Karpas-422 (cell line): Measurements from ENCODE around the gene ZNFX1. TPM values are rescaled to one million over a fixed set of nuclear protein-coding genes. Genes with fewer than 3 reads are reported as not detected.
"Not testable (repeated sequence)": the region's sequence is repeated elsewhere in the genome, so short reads cannot be mapped to it uniquely, and the experiment has no call there.

Source experiments
- DNase-seq: peaks from one replicate; pipeline ENCODE4 v3.0.0-alpha.2; 2015
- H2AFZ ChIP-seq: fragments of 200-600 bp; sonication (generic); 2 replicates; pipeline ENCODE4 v1.6.1; 2014; ENCODE audit warnings: antibody characterized with exemption, low read length, mixed read lengths
- H3K27ac ChIP-seq: fragments of 200-600 bp; sonication (generic); 2 replicates; pipeline ENCODE4 v1.5.1; 2014; ENCODE audit warnings: mild to moderate bottlenecking, low read length, moderate library complexity
- H3K27me3 ChIP-seq: fragments of 200-600 bp; sonication (generic); 2 replicates; pipeline ENCODE4 v1.6.1; 2014; ENCODE audit warnings: low read length, mixed read lengths
- H3K36me3 ChIP-seq: fragments of 200-600 bp; sonication (generic); 2 replicates; pipeline ENCODE4 v1.6.1; 2014; ENCODE audit warnings: low read length, mixed read lengths; ENCODE audit not compliant: insufficient read depth
- H3K4me1 ChIP-seq: fragments of 200-600 bp; sonication (generic); 2 replicates; pipeline ENCODE4 v1.6.1; 2014; ENCODE audit warnings: mild to moderate bottlenecking, low read length, mixed read lengths
- H3K4me2 ChIP-seq: fragments of 200-600 bp; sonication (generic); 2 replicates; pipeline ENCODE4 v1.6.1; 2014; ENCODE audit warnings: low read length, low read depth, mild to moderate bottlenecking; ENCODE audit not compliant: poor library complexity, severe bottlenecking
- H3K4me3 ChIP-seq: fragments of 200-600 bp; sonication (generic); 2 replicates; pipeline ENCODE4 v1.5.1; 2014; ENCODE audit warnings: mild to moderate bottlenecking, antibody characterized with exemption, low read length, mixed read lengths
- H3K79me2 ChIP-seq: fragments of 200-600 bp; sonication (generic); 2 replicates; pipeline ENCODE4 v1.6.1; 2014; ENCODE audit warnings: mild to moderate bottlenecking, low read length, mixed read lengths
- H3K9ac ChIP-seq: fragments of 200-600 bp; sonication (generic); 2 replicates; pipeline ENCODE4 v1.6.0; 2014; ENCODE audit warnings: low read length
- H3K9me2 ChIP-seq: fragments of 200-600 bp; sonication (generic), shearing (Covaris generic); replicated peaks from 2 replicates; pipeline ENCODE4 v1.6.0; 2014; ENCODE audit warnings: mild to moderate bottlenecking, low read length, moderate library complexity; ENCODE audit not compliant: insufficient read depth
- H3K9me3 ChIP-seq: fragments of 300-700, 200-600 bp; sonication (generic); 2 replicates; pipeline ENCODE4 v1.6.1; 2014; ENCODE audit warnings: low read length, mixed read lengths
- H4K20me1 ChIP-seq: fragments of 200-600 bp; sonication (generic); 2 replicates; pipeline ENCODE4 v1.6.1; 2014; ENCODE audit warnings: mild to moderate bottlenecking, antibody characterized with exemption, low read length, low read depth; ENCODE audit not compliant: insufficient read depth
- total RNA-seq: library from RNA; depleted of rRNA; stranded (reverse); fragments of >200 nt; shearing (Covaris generic); gene quantifications from 2 replicates; pipeline ENCODE4 v1.2.3, GENCODE V29; 2014; ENCODE audit warnings: low replicate concordance

The ZNFX1 gene
- total RNA-seq, 1 experiment from 2014 or later: 21.7 TPM

- Histone ChIP-seq H3K9ac (no peak overlapping the region), H3K36me3 (peaks cover 42% of the 10 kb centered on the region), H3K4me3 (no peak overlapping the region), H3K27ac (no peak overlapping the region), H4K20me1 (no peaks in the 10 kb centered on the region), H3K9me3 (no peaks in the 10 kb centered on the region), H3K9me2 (no peaks in the 10 kb centered on the region), H3K79me2 (peaks cover 3% of the 10 kb centered on the region; the same call in 1 of the 2 replicates), H3K4me1 (peaks cover 14% of the 10 kb centered on the region), H3K4me2 (no peak overlapping the region), H3K27me3 (no peaks in the 10 kb centered on the region), H2AFZ (no peak overlapping the region)
- no peak for DNase-seq
Measured at GRCh38 chr20:49229381-49229780, 48.5 kb downstream of the ZNFX1 start.

GRCh38 chr20:49228676-49229075 lies 49.2 kb downstream of the ZNFX1 start:
- Histone ChIP-seq H3K4me1 (peaks cover 14% of the 10 kb centered on the region), H4K20me1 (no peaks in the 10 kb centered on the region), H3K79me2 (peaks cover 3% of the 10 kb centered on the region; the same call in 1 of the 2 replicates), H3K9me3 (no peaks in the 10 kb centered on the region), H2AFZ (no peak overlapping the region), H3K27ac (no peak overlapping the region), H3K9ac (no peak overlapping the region), H3K4me2 (no peak overlapping the region), H3K9me2 (no peaks in the 10 kb centered on the region), H3K36me3 (peaks cover 38% of the 10 kb centered on the region), H3K4me3 (no peak overlapping the region), H3K27me3 (no peaks in the 10 kb centered on the region)
- no peak for DNase-seq

- H3K27ac ChIP-seq: no peak overlapping the region
- H3K36me3 ChIP-seq: peaks cover 36% of the 10 kb centered on the region
- no peak overlapping the region for H3K9ac ChIP-seq
- H3K27me3 ChIP-seq: no peaks in the 10 kb centered on the region
- H4K20me1 ChIP-seq: 0 out of 2 replicates have a peak, but pooled peaks cover 3% of the 10 kb centered on the region
- H3K9me3 ChIP-seq: no peaks in the 10 kb centered on the region
- no peak for DNase-seq
- H3K9me2 ChIP-seq: no peaks in the 10 kb centered on the region
- no peak overlapping the region for H3K4me3 ChIP-seq
- H2AFZ ChIP-seq: no peak overlapping the region
- H3K79me2 ChIP-seq: peaks cover 10% of the 10 kb centered on the region
- H3K4me1 ChIP-seq: peaks cover 12% of the 10 kb centered on the region
- no peak overlapping the region for H3K4me2 ChIP-seq
Measured at GRCh38 chr20:49225896-49226295, 52.0 kb downstream of the ZNFX1 start.

- peaks cover 18% of the 10 kb centered on the region for H3K4me1 ChIP-seq
- H3K36me3 ChIP-seq: peaks cover 21% of the 10 kb centered on the region
Measured at GRCh38 chr20:49219924-49220831, 57.7 kb downstream of the ZNFX1 start.

GRCh38 chr20:49219091-49219923 lies 58.5 kb downstream of the ZNFX1 start, which contains the start of gene DDX27:
TSS of gene DDX27 (plus strand) at chr20:49219416. CDS start at chr20:49219449, 33 bp downstream.
- Histone ChIP-seq H4K20me1 (0 out of 2 replicates have a peak, but pooled peaks cover 13% of the 10 kb centered on the region), H3K4me1 (peaks cover 18% of the 10 kb centered on the region), H3K9me2 (no peaks in the 10 kb centered on the region), H3K4me3 (peak within 1 kb of the TSS; percentile 76), H3K9ac (peak within 1 kb of the TSS; percentile 79), H2AFZ (peak within 1 kb of the TSS; percentile 64; the same call in 1 of the 2 replicates), H3K79me2 (peaks cover 26% of the 10 kb centered on the region), H3K27me3 (no peaks in the 10 kb centered on the region), H3K36me3 (peaks cover 13% of the 10 kb centered on the region), H3K9me3 (no peaks in the 10 kb centered on the region), H3K27ac (peak within 1 kb of the TSS; percentile 21; the same call in 1 of the 2 replicates), H3K4me2 (peak within 1 kb of the TSS; percentile 97)
- peak; percentile 100 for DNase-seq

More at GRCh38 chr20:49219924-49220831, 57.7 kb downstream of the ZNFX1 start:
- H2AFZ ChIP-seq: no peak overlapping the region
- 0 out of 2 replicates have a peak, but pooled peaks cover 13% of the 10 kb centered on the region for H4K20me1 ChIP-seq
- peak overlapping the region; percentile 76 for H3K4me3 ChIP-seq
- H3K79me2 ChIP-seq: peaks cover 26% of the 10 kb centered on the region
- H3K27me3 ChIP-seq: no peaks in the 10 kb centered on the region
- no peaks in the 10 kb centered on the region for H3K9me3 ChIP-seq
- DNase-seq: peak; percentile 40
- H3K9me2 ChIP-seq: no peaks in the 10 kb centered on the region
- peak overlapping the region; percentile 97 for H3K4me2 ChIP-seq
- H3K9ac ChIP-seq: peak overlapping the region; percentile 79
- peak overlapping the region; percentile 21; the same call in 1 of the 2 replicates for H3K27ac ChIP-seq

- H2AFZ ChIP-seq, H3K27ac ChIP-seq, H3K9me3 ChIP-seq, DNase-seq, H3K9me2 ChIP-seq, H3K27me3 ChIP-seq: not testable (repeated sequence)
- H3K4me1 ChIP-seq: peaks cover 18% of the 10 kb centered on the region
- H3K4me2 ChIP-seq: peak overlapping the region; percentile 97
- H3K36me3 ChIP-seq: peaks cover 13% of the 10 kb centered on the region
- H3K4me3 ChIP-seq: 0 out of 2 replicates have a peak overlapping the region, but pooled peaks have one; percentile 9
- peak overlapping the region; percentile 79 for H3K9ac ChIP-seq
- 0 out of 2 replicates have a peak, but pooled peaks cover 13% of the 10 kb centered on the region for H4K20me1 ChIP-seq
- peaks cover 26% of the 10 kb centered on the region for H3K79me2 ChIP-seq
Measured at GRCh38 chr20:49218739-49219090, 59.1 kb downstream of the ZNFX1 start.

- Histone ChIP-seq H3K4me3 (0 out of 2 replicates have a peak overlapping the region, but pooled peaks have one; percentile 19), H3K4me1 (peaks cover 18% of the 10 kb centered on the region), H3K9ac (peak overlapping the region; percentile 25), H3K4me2 (peak overlapping the region; percentile 44), H3K9me3 (no peaks in the 10 kb centered on the region), H3K27me3 (no peaks in the 10 kb centered on the region), H3K36me3 (peaks cover 9% of the 10 kb centered on the region), H3K9me2 (no peaks in the 10 kb centered on the region), H3K79me2 (peaks cover 26% of the 10 kb centered on the region), H4K20me1 (0 out of 2 replicates have a peak, but pooled peaks cover 13% of the 10 kb centered on the region), H3K27ac (no peak overlapping the region), H2AFZ (peak overlapping the region; percentile 74; the same call in 1 of the 2 replicates)
- peak; percentile 96 for DNase-seq
Measured at GRCh38 chr20:49216991-49217578, 60.8 kb downstream of the ZNFX1 start.
